GM18499 (cell line): ENCODE data around the gene NDUFA12.
"Not testable (repeated sequence)": the region's sequence is repeated elsewhere in the genome, so short reads cannot be mapped to it uniquely, and the experiment has no call there.

ENCODE experiments used
- ATAC-seq: cut with Tn5 transposase; IDR thresholded peaks from one replicate; pipeline ENCODE4 v1.9.1; 2021; ENCODE audit warnings: moderate number of reproducible peaks; ENCODE audit not compliant: insufficient read depth, unreplicated experiment

The NDUFA12 gene

GRCh38 chr12:95003213-95003920 is at the start of gene NDUFA12:
NDUFA12 (minus strand) TSS chr12:95003697; CDS start chr12:95003680, 17 bp downstream.
- ATAC-seq = peak; percentile 81

- ATAC-seq = no peak
These were observed 47.7 kb upstream of the NDUFA12 start for GRCh38 chr12:95051241-95051640.

GRCh38 chr12:95037906-95038305 is 34.4 kb upstream of the NDUFA12 start:
- no peak for ATAC-seq

GRCh38 chr12:95034750-95035149 is 31.3 kb upstream of the NDUFA12 start:
- no peak for ATAC-seq

GRCh38 chr12:95022477-95022876 is 19.0 kb upstream of the NDUFA12 start:
- no peak for ATAC-seq

- ATAC-seq = no peak
These were observed 14.0 kb upstream of the NDUFA12 start for GRCh38 chr12:95017482-95017881.

GRCh38 chr12:95016120-95016519 is 12.6 kb upstream of the NDUFA12 start:
- ATAC-seq = no peak

- ATAC-seq = no peak
These were observed 11.1 kb upstream of the NDUFA12 start for GRCh38 chr12:95014554-95014953.

GRCh38 chr12:95006206-95006605 is 2.7 kb upstream of the NDUFA12 start:
- no peak for ATAC-seq

- ATAC-seq = no peak
These were observed 1.1 kb upstream of the NDUFA12 start for GRCh38 chr12:95004610-95005009.

- no peak for ATAC-seq
These were observed 400 bp upstream of the NDUFA12 start for GRCh38 chr12:95003921-95004272.

- ATAC-seq = no peak
These were observed 743 bp downstream of the NDUFA12 start for GRCh38 chr12:95002754-95003153.

- no peak for ATAC-seq
These were observed 5.2 kb downstream of the NDUFA12 start for GRCh38 chr12:94998326-94998725.

- no peak for ATAC-seq
These were observed 5.8 kb downstream of the NDUFA12 start for GRCh38 chr12:94997726-94998125.

- ATAC-seq = no peak
These were observed 6.4 kb downstream of the NDUFA12 start for GRCh38 chr12:94997061-94997460.

GRCh38 chr12:94994312-94994711 is 9.2 kb downstream of the NDUFA12 start:
- no peak for ATAC-seq

GRCh38 chr12:94993855-94994254 is 9.6 kb downstream of the NDUFA12 start:
- not testable (repeated sequence) for ATAC-seq

- no peak for ATAC-seq
These were observed 13.3 kb downstream of the NDUFA12 start for GRCh38 chr12:94990222-94990621.

- ATAC-seq = no peak
These were observed 15.0 kb downstream of the NDUFA12 start for GRCh38 chr12:94988471-94988870.

GRCh38 chr12:94987801-94988200 is 15.7 kb downstream of the NDUFA12 start:
- ATAC-seq = no peak

- ATAC-seq = no peak
These were observed 16.3 kb downstream of the NDUFA12 start for GRCh38 chr12:94987076-94987669.

GRCh38 chr12:94985099-94985498 is 18.4 kb downstream of the NDUFA12 start:
- not testable (repeated sequence) for ATAC-seq
